Testis (tissue), 3 donors: Measurements from ENCODE around the gene THADA. TPM values are rescaled to one million over a fixed set of nuclear protein-coding genes. Genes with fewer than 3 reads are reported as not detected.

Experiments
- DNase-seq: peaks from one replicate; pipeline ENCODE4 v3.0.0-alpha.2; 2019
- H3K27ac ChIP-seq, 2 donors: fragments of 200-600 bp; sonication (generic); one replicate each; pipeline ENCODE4 v1.5.1; 2019
- H3K27me3 ChIP-seq: fragments of 200-600 bp; sonication (generic); one replicate; pipeline ENCODE4 v1.5.1; 2019
- H3K36me3 ChIP-seq: fragments of 200-600 bp; sonication (generic); one replicate; pipeline ENCODE4 v1.5.1; 2017; ENCODE audit warnings: low read depth; ENCODE audit errors: missing control alignments
- H3K4me1 ChIP-seq: fragments of 200-600 bp; sonication (generic); one replicate; pipeline ENCODE4 v1.5.1; 2019
- H3K4me3 ChIP-seq, 2 donors: fragments of 200-600 bp; sonication (generic); one replicate each; pipeline ENCODE4 v1.5.1; 2017 to 2019
- H3K9me3 ChIP-seq: fragments of 200-600 bp; sonication (generic); one replicate; pipeline ENCODE4 v1.5.1; 2017
- CTCF ChIP-seq, 3 experiments: fragments of 450-650 bp in 2 of 3; fragments of 200-600 bp in 1 of 3; sonication (generic) in 1 of 3; IDR thresholded peaks; one replicate each; pipeline ENCODE4 v1.5.1; 2016 to 2019; ENCODE audit warnings: antibody characterized with exemption in 3 of 3, mild to moderate bottlenecking in 2 of 3, moderate library complexity in 1 of 3
- POLR2A ChIP-seq: fragments of 450-650 bp; IDR thresholded peaks from one replicate; pipeline ENCODE4 v1.6.1; 2017; ENCODE audit warnings: antibody characterized with exemption, mild to moderate bottlenecking, moderate library complexity
- WGBS, 2 donors: methylation state at CpG; one replicate each; pipeline ENCODE4 v1.1.5; 2018; 5-methylcytosine and 5-hydroxymethylcytosine counted together
- intact Hi-C: fragments of 100-400 bp; cut with DNase I; formaldehyde crosslinking; loops from one replicate; pipeline ENCODE4 v1.15.1; 2023; ENCODE audit warnings: low total_unique reads
- polyA plus RNA-seq: library from polyadenylated mRNA; stranded (reverse); fragments of 350-450 nt; fragmentation: Illumina TruSeq; extraction: RNeasy Lipid Tissue Mini Kit (QIAGEN cat#74804); gene quantifications from one replicate; pipeline ENCODE4 v1.2.3, GENCODE V29; 2014; ENCODE audit warnings: low read depth, low replicate concordance; ENCODE audit not compliant: insufficient read depth
- total RNA-seq, 2 donors: library from RNA; depleted of rRNA; stranded (reverse); fragments of >200 nt; gene quantifications; one replicate each; pipeline ENCODE4 v1.2.3, GENCODE V29; 2016

The THADA gene
- total and polyA plus RNA-seq, 3 donors from 2014 or later, result 29.5 to 43.9 (median 39.5) TPM

- intact Hi-C loops, result no loop called here
- peak overlapping the region in 1 of 2 donors; percentile 4 for H3K27ac ChIP-seq
- H3K9me3 ChIP-seq, result no peaks in the 10 kb centered on the region
- H3K4me1 ChIP-seq, result peaks cover 23% of the 10 kb centered on the region
- no peaks in the 10 kb centered on the region for H3K36me3 ChIP-seq
- TF ChIP-seq POLR2A (no peak), CTCF (IDR thresholded peaks at IDR 0.05) (no peak)
- no peak overlapping the region for H3K4me3 ChIP-seq
- H3K27me3 ChIP-seq, result no peaks in the 10 kb centered on the region
- no peak for DNase-seq
These were observed 225.1 kb downstream of the THADA start for GRCh38 chr2:43370705-43371104.

DNA sequence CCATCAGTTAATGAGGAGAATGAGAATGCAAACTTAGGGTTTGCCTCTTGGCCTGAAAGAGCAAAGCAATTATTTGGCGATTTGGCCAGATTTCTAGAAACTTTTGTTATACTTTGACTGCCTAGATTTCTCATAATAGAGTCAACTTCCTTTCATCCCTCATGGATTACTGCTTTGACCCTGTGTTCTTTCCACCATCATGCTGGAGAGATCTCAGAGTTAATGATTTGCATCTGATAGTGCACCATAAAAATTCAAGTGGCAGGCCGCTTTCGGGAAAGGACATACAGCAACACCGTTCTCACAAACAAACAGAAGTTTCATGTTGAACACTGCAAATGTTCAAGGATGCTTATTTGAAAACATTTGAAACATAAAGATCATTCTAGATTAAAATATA lies 225.7 kb downstream of the THADA start:
- peaks cover 23% of the 10 kb centered on the region for H3K4me1 ChIP-seq
- intact Hi-C loops, result no loop called here

DNA sequence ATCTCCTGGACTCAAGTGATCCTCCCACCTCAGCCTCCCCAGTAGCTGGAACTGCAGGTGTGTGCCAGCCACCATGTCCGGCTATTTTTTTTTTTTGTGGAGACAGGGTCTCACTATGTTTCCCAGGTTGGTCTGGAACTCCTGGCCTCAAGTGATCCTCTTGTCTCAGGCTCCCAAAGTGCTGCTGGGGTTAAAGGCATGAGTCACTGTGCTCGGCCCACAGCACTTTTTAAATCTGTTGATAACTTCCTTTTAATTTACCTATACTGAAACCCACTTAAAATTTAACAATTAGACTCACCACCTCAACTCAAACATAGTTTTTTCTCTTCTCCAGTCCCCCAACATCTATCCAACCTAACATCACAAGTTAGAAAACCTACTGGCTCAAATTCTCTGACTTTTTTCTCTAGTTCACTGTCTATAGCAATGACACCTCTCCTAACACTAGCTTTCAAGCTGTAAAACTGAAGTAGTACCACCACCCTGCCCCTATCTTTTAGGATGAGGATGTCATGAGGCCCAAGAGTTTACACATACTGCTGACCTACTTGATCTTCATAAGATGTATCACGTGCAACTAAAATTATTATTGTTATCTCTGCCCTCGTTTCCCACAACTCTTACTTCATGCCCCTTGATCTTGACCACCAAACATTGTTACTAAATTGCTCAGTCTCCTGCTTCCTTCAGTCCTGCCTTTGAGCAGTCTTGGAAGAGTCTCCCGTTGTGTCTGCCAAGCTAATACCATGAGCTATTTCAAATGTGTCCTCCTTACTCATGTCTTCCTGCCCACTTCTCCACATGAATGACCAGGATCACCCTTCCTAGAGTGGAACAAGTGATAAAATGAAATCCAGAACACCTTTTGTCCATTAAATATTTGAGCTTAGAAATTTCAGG lies 227.1 kb downstream of the THADA start:
- no peaks in the 10 kb centered on the region for H3K27me3 ChIP-seq
- WGBS, 2 donors, result 65 to 71% methylated on average over 5 of the region's 5 CpGs
- TF ChIP-seq CTCF (IDR thresholded peaks at IDR 0.05), result no peak
- no peak for TF ChIP-seq POLR2A
- H3K9me3 ChIP-seq, result no peaks in the 10 kb centered on the region
- H3K4me1 ChIP-seq, result peaks cover 23% of the 10 kb centered on the region
- intact Hi-C loops, result no loop called here
- H3K36me3 ChIP-seq, result no peaks in the 10 kb centered on the region
- H3K4me3 ChIP-seq, result no peak overlapping the region
- peak; percentile 56 for DNase-seq
- H3K27ac ChIP-seq, result peak overlapping the region in 1 of 2 donors; percentile 6

More for the DNA sequence above, 225.7 kb downstream of the THADA start:
- TF ChIP-seq POLR2A (no peak), CTCF (IDR thresholded peaks at IDR 0.05) (no peak)
- no peak overlapping the region for H3K4me3 ChIP-seq
- WGBS, 2 donors, result 65 to 67% methylated on average over 4 of the region's 4 CpGs
- no peaks in the 10 kb centered on the region for H3K9me3 ChIP-seq
- H3K27ac ChIP-seq, result peak overlapping the region in 1 of 2 donors; percentile 32
- no peaks in the 10 kb centered on the region for H3K27me3 ChIP-seq
- H3K36me3 ChIP-seq, result no peaks in the 10 kb centered on the region
- DNase-seq, result no peak

- intact Hi-C loops, result no loop called here
- WGBS, 2 donors, result 95% methylated on average over 3 of the region's 3 CpGs
- Histone ChIP-seq H3K27ac (no peak overlapping the region), H3K27me3 (no peaks in the 10 kb centered on the region), H3K4me1 (peaks cover 23% of the 10 kb centered on the region), H3K36me3 (no peaks in the 10 kb centered on the region), H3K4me3 (no peak overlapping the region), H3K9me3 (no peaks in the 10 kb centered on the region)
- TF ChIP-seq POLR2A (no peak), CTCF (IDR thresholded peaks at IDR 0.05) (no peak)
- DNase-seq, result no peak
These were observed 228.6 kb downstream of the THADA start for GRCh38 chr2:43367012-43367782.
